ENCODE results near the gene GSTO1. TPM values are rescaled to one million over a fixed set of nuclear protein-coding genes. Genes with fewer than 3 reads are reported as not detected.

GSTO1 gene
- total and polyA plus RNA-seq, 4 donors, result 47.2 to 244 (median 168) TPM

GRCh38 chr10:104268713-104269645, 14.3 kb downstream of the GSTO1 start, which contains the start of gene GSTO2:
GSTO2 (plus strand) TSS chr10:104269184; CDS start chr10:104274916, 5,732 bp downstream.
- Histone ChIP-seq H3K4me1 (ENCODE audit: control insufficient read depth in 5 of 5, insufficient read depth in 5 of 5, low read length in 5 of 5) (peaks cover 0 to 13% (median 4%) of the 10 kb centered on the region in 5 donors), H3K27ac (ENCODE audit: low read depth in 1 of 2, low read length in 1 of 2) (peak within 1 kb of the TSS; percentile 89 to 96), H3K9me3 (ENCODE audit: control insufficient read depth in 4 of 4, insufficient read depth in 3 of 4, low read length in 3 of 4) (no peaks in the 10 kb centered on the region), H3K36me3 (ENCODE audit: control insufficient read depth in 4 of 4, insufficient read depth in 4 of 4, low read length in 4 of 4) (peaks cover 0 to 23% (median 16%) of the 10 kb centered on the region in 4 donors), H3K9ac (ENCODE audit: insufficient read depth in 1 of 2, low read length in 2 of 2) (peak within 1 kb of the TSS; percentile 64 to 97), H3K27me3 (ENCODE audit: control insufficient read depth in 3 of 3, insufficient read depth in 3 of 3, low read length in 2 of 3) (no peaks in the 10 kb centered on the region), H3K4me3 (peak within 1 kb of the TSS; percentile 88)
- ATAC-seq (ENCODE audit: insufficient read depth, low FRiP score), result peak; percentile 99
- TF ChIP-seq CTCF (IDR thresholded peaks at IDR 0.05; ENCODE audit: control extremely low read depth, extremely low read depth), result no peak
- 2% methylated on average over 57 to 59 of the region's 59 CpGs for WGBS, 2 donors
- peak; percentile 98 to 99 (median 99) for DNase-seq

DNA sequence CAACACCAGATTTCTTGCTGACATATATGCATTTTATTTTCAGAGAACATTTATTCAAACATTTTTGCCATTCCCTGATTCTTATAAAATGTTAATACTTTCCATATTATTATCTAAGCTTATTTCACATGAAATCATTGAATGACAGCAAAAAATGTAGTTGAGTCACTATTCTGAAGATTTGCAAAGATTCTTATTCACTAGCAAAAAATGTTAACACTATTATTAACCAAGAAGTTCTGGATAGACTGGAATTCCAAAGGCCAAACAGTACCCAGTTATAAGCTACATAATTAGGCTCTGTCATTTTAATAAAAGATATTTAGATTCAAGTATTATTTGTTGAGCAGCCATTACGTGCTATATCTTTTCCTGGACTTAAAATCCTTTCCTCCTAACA, 18.6 kb downstream of the GSTO1 start:
- peaks cover 0 to 23% (median 2%) of the 10 kb centered on the region in 5 donors for H3K4me1 ChIP-seq (ENCODE audit: control insufficient read depth in 5 of 5, insufficient read depth in 5 of 5, low read length in 5 of 5)
- ATAC-seq (ENCODE audit: insufficient read depth, low FRiP score), result no peak
- WGBS, 2 donors, result 86 to 90% methylated on average over 1 of the region's 1 CpG

GRCh38 chr10:104273899-104274575, 19.3 kb downstream of the GSTO1 start:
- no peaks in the 10 kb centered on the region for H3K27me3 ChIP-seq (ENCODE audit: control insufficient read depth in 3 of 3, insufficient read depth in 3 of 3, low read length in 2 of 3)
- no peak overlapping the region for H3K4me3 ChIP-seq
- WGBS, 2 donors, result 82 to 85% methylated on average over 4 of the region's 4 CpGs
- no peaks in the 10 kb centered on the region for H3K9me3 ChIP-seq (ENCODE audit: control insufficient read depth in 4 of 4, insufficient read depth in 3 of 4, low read length in 3 of 4)
- no peak for ATAC-seq (ENCODE audit: insufficient read depth, low FRiP score)
- no peak for TF ChIP-seq CTCF (IDR thresholded peaks at IDR 0.05; ENCODE audit: control extremely low read depth, extremely low read depth)
- H3K27ac ChIP-seq (ENCODE audit: low read depth in 1 of 2, low read length in 1 of 2), result no peak overlapping the region
- peak in 1 of 3 donors; percentile 27 for DNase-seq
- no peaks in the 10 kb centered on the region for H3K36me3 ChIP-seq (ENCODE audit: control insufficient read depth in 4 of 4, insufficient read depth in 4 of 4, low read length in 4 of 4)
- H3K9ac ChIP-seq (ENCODE audit: insufficient read depth in 1 of 2, low read length in 2 of 2), result no peak overlapping the region
- H3K4me1 ChIP-seq (ENCODE audit: control insufficient read depth in 5 of 5, insufficient read depth in 5 of 5, low read length in 5 of 5), result peaks cover 0 to 20% (median 2%) of the 10 kb centered on the region in 5 donors

More for the DNA sequence above, 18.6 kb downstream of the GSTO1 start:
- Histone ChIP-seq H3K36me3 (ENCODE audit: control insufficient read depth in 4 of 4, insufficient read depth in 4 of 4, low read length in 4 of 4) (peaks cover 0 to under 1% (median 0%) of the 10 kb centered on the region in 4 donors), H3K9me3 (ENCODE audit: control insufficient read depth in 4 of 4, insufficient read depth in 3 of 4, low read length in 3 of 4) (no peaks in the 10 kb centered on the region), H3K4me3 (no peak overlapping the region), H3K27me3 (ENCODE audit: control insufficient read depth in 3 of 3, insufficient read depth in 3 of 3, low read length in 2 of 3) (no peaks in the 10 kb centered on the region), H3K27ac (ENCODE audit: low read depth in 1 of 2, low read length in 1 of 2) (no peak overlapping the region), H3K9ac (ENCODE audit: insufficient read depth in 1 of 2, low read length in 2 of 2) (no peak overlapping the region)
- no peak for DNase-seq
- no peak for TF ChIP-seq CTCF (IDR thresholded peaks at IDR 0.05; ENCODE audit: control extremely low read depth, extremely low read depth)

Data from lung (tissue), 12 donors.